Adrenal gland (tissue), 12 donors: Measurements from ENCODE around the gene ARL8A. TPM values are rescaled to one million over a fixed set of nuclear protein-coding genes. Genes with fewer than 3 reads are reported as not detected.

Source experiments
- DNase-seq, 7 donors: peaks; one replicate each; pipeline ENCODE4 v3.0.0-alpha.2; 2019 to 2020
- H3K27ac ChIP-seq, 5 donors: fragments of 200-600 bp; sonication (generic) in 4 of 5; 1 replicate in 3 of 5; 2 replicates in 2 of 5; pipeline versions ENCODE4 v1.5.1 to v1.8.0; 2016 to 2020; ENCODE audit warnings: mild to moderate bottlenecking in 1 of 5
- H3K27me3 ChIP-seq: fragments of 200-600 bp; 2 replicates; pipeline ENCODE4 v1.8.0; 2021
- H3K36me3 ChIP-seq, 2 donors: fragments of 200-600 bp; replicated peaks in 1 of 2; 1 replicate in 1 of 2; 2 replicates in 1 of 2; pipeline versions ENCODE4 v1.5.1 to v1.8.0; 2018 to 2022
- H3K4me1 ChIP-seq, 2 donors: fragments of 200-600 bp; replicated peaks in 1 of 2; 1 replicate in 1 of 2; 2 replicates in 1 of 2; pipeline versions ENCODE4 v1.5.1 to v1.8.0; 2018 to 2021
- H3K4me3 ChIP-seq, 4 donors: fragments of 200-600 bp; sonication (generic) in 3 of 4; one replicate each; pipeline ENCODE4 v1.5.1; 2016 to 2018
- H3K9me3 ChIP-seq, 3 donors: fragments of 200-600 bp; sonication (generic) in 1 of 3; replicated peaks in 1 of 3; 1 replicate in 2 of 3; 2 replicates in 1 of 3; pipeline versions ENCODE4 v1.5.1 to v1.8.0; 2016 to 2021
- CTCF ChIP-seq, 6 experiments: fragments of 450-650 bp in 4 of 6; fragments of 200-600 bp in 2 of 6; sonication (generic) in 1 of 6; IDR thresholded peaks; 1 replicate in 5 of 6; 2 replicates in 1 of 6; pipeline versions ENCODE4 v1.5.1 to v1.8.0; 2016 to 2021; ENCODE audit warnings: antibody characterized with exemption in 6 of 6, mild to moderate bottlenecking in 2 of 6, moderate library complexity in 1 of 6
- POLR2A ChIP-seq, 2 donors: fragments of 450-650 bp; IDR thresholded peaks; one replicate each; pipeline ENCODE4 v1.6.1; 2017; ENCODE audit warnings: antibody characterized with exemption in 2 of 2, mild to moderate bottlenecking in 2 of 2, moderate library complexity in 1 of 2
- WGBS, 4 donors: extraction: QIAGEN DNeasy Blood & Tissue Kit in 2 of 4; methylation state at CpG; one replicate each; pipeline versions ENCODE4 v1.1.5 to v1.1.7; 2013 to 2017; 5-methylcytosine and 5-hydroxymethylcytosine counted together
- intact Hi-C, 2 donors: fragments of 100-400 bp; cut with DNase I; formaldehyde crosslinking; loops; one replicate each; pipeline versions ENCODE4 v1.14.1 to v1.15.0; 2022 to 2023
- polyA plus RNA-seq, 3 donors: library from polyadenylated mRNA; stranded (reverse); fragments of 200-250 nt in 2 of 3; fragments of 350-450 nt in 1 of 3; fragmentation: Illumina TruSeq in 1 of 3; extraction: RNeasy Lipid Tissue Mini Kit (QIAGEN cat#74804) in 1 of 3; gene quantifications; one replicate each; pipeline ENCODE4 v1.2.3, GENCODE V29; 2013 to 2014
- total RNA-seq, 9 donors: library from RNA; depleted of rRNA in 4 of 9; stranded (reverse); fragments of >200 nt in 4 of 9; fragments of 120-200 nt in 1 of 9; fragmentation: NEBNext Ultra II Directional in 1 of 9; extraction: Animal tissue kit (Norgen Biotek cat#: 25700) in 1 of 9; gene quantifications; one replicate each; pipeline versions ENCODE4 v1.1.0 to v1.2.4, GENCODE V29; 2013 to 2023
- donor health status: healthy with polysubstance abuse.
- donor health status: Bipolar disorder and iron deficiency.
- donor health status: DM: yes; HTN: yes; CAD: no.
- donor health status: DM: no; HTN: no; CAD: no.
- donor health status: DM: no; HTN: no; CAD: no.
- donor health status: DM: yes; HTN: yes; CAD: no.

Gene ARL8A
- total and polyA plus RNA-seq, 12 donors = 26.4 to 115 (median 53.7) TPM

GRCh38 chr1:202165942-202166843 is 21.7 kb upstream of the ARL8A start:
- intact Hi-C loops = no loop called here
- Histone ChIP-seq H3K27me3 (no peaks in the 10 kb centered on the region), H3K9me3 (no peaks in the 10 kb centered on the region), H3K4me3 (no peak overlapping the region), H3K27ac (no peak overlapping the region), H3K36me3 (no peaks in the 10 kb centered on the region), H3K4me1 (no peaks in the 10 kb centered on the region)
- TF ChIP-seq CTCF (IDR thresholded peaks at IDR 0.05) (no peak), POLR2A (IDR thresholded peaks at IDR 0.05) (no peak)
- 82 to 97% (median 91%) methylated on average over 7 to 9 of the region's 9 CpGs for WGBS, 4 donors
- DNase-seq = no peak

DNA sequence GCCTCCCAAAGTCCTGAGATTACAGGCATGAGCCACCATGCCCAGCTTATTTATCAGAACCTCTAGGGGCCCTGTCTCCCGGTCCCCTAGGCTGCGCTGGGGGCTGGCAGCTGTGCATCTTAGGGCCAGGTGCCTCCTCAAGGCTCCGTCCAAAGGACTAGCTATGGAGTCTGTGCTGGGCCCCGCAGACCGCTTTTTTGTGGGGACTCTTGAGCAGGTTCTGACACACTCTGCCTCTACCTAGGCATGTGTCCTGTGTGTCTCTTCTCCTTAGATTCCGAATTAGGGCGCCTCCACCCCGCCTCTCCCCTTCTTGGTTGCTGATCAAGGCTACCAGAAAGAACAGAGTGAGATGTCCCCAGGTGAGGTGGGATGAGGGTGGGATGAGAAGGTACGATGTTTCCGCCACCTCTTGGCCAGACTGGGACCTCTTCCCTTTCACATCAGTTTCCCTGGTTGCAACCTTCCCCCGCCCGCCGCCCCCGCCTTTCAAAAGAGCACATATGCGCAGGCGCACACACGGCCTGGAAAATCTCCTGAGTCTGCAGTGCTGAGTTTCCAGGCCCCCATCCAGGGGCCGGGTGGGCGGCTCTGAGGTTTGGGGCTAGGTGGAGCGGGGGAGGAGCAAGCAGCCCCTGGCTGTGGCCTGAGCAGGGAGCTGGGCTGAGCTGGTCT is 20.9 kb upstream of the ARL8A start:
- intact Hi-C loops = no loop called here
- Histone ChIP-seq H3K27ac (no peak overlapping the region), H3K9me3 (no peaks in the 10 kb centered on the region), H3K4me1 (peaks cover 0 to under 1% of the 10 kb centered on the region in 2 donors), H3K27me3 (no peaks in the 10 kb centered on the region), H3K36me3 (no peaks in the 10 kb centered on the region), H3K4me3 (no peak overlapping the region)
- no peak for TF ChIP-seq CTCF (IDR thresholded peaks at IDR 0.05)
- no peak for TF ChIP-seq POLR2A (IDR thresholded peaks at IDR 0.05)
- no peak for DNase-seq
- WGBS, 4 donors = 84 to 89% (median 88%) methylated on average over 16 to 20 of the region's 20 CpGs

- Histone ChIP-seq H3K27me3 (no peaks in the 10 kb centered on the region), H3K27ac (peak overlapping the region in 2 of 5 donors; percentile 52 to 53), H3K9me3 (no peaks in the 10 kb centered on the region), H3K36me3 (no peaks in the 10 kb centered on the region), H3K4me1 (peaks cover 0 to 4% of the 10 kb centered on the region in 2 donors), H3K4me3 (no peak overlapping the region)
- TF ChIP-seq POLR2A (IDR thresholded peaks at IDR 0.05) = no peak
- intact Hi-C loops = no loop called here
- WGBS, 4 donors = 53 to 78% (median 63%) methylated on average over 5 to 11 of the region's 11 CpGs
- no peak for DNase-seq
These were observed 19.9 kb upstream of the ARL8A start for GRCh38 chr1:202164271-202165037.

DNA sequence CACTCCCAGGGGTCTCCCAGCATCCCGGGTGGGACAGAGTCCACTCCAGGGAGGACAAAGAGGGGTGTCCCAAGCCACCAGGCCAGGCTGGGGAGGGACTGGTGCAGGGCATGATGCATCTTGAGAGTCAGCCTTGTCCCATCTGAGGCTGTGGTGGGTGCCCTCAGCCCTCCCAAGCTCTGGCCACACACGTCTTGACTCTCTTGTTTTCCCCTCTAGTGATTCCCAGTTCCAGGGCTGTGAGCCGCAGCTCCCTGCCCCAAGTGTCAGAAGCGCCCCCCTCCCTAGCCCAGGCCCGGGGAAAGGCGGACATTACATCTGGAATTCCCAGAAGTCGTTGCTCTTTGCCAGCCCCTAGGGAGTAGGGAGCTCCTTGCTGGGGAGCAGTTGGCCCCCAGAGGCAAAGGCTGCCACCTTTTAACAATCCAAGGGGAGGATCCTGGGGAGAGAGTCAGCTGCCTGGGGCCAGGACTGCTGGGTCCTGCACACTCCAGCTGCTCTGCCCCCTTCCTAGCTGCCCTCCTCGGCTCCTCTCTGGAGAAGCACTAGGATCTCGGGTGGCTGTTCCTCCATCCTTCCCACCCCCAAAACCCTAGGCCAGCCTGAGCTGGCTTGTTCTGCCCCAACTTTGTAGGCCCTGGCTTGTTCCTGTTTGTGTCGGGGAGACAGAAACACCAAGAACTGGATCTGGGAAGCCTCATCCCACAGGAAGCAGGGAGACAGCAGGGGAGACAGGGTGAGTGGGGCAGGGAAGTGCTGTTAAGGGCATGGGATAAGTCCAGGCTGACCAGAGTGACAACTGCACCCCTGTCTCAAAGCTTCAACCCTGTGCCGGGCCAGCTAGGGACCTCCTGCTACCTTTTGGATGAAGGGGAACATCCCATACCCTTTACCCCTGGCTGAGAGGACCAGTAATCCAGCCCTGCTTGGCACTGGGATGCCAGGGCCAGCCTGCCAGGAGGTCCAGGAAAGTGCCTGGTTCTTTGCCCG is 19.0 kb upstream of the ARL8A start:
- H3K27ac ChIP-seq = peak overlapping the region in 2 of 5 donors; percentile 52 to 53
- peaks cover 0 to 4% of the 10 kb centered on the region in 2 donors for H3K4me1 ChIP-seq
- WGBS, 4 donors = 73 to 88% (median 76%) methylated on average over 3 to 12 of the region's 12 CpGs
- no peaks in the 10 kb centered on the region for H3K27me3 ChIP-seq
- no peak for TF ChIP-seq CTCF (IDR thresholded peaks at IDR 0.05)
- no peak for TF ChIP-seq POLR2A (IDR thresholded peaks at IDR 0.05)
- no peak overlapping the region for H3K4me3 ChIP-seq
- no peaks in the 10 kb centered on the region for H3K36me3 ChIP-seq
- DNase-seq = no peak
- H3K9me3 ChIP-seq = no peaks in the 10 kb centered on the region
- intact Hi-C loops = no loop called here
